ENCODE data around the gene AQP6.
A peak's percentile ranks its signal among the peaks of the same experiment; 100 is the strongest.

The AQP6 gene

DNA sequence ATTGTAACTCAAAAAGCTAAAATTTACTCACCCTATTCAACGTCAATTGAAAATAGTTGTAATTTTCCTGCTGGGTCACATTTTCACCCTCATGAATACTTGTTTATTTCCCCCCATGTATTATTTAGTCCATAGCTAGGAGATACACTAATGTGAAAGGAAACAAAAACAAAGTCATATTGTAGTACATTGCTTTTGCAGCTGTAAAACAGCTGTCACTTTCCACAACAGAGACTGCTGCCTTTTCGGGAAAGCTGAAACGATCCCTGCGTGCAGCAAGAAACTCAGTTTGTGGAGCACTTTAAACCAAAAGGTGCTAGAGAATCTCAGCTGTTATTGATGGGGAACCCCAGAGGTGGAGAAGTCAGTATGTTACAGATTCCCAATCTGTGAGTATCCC lies 48.3 kb downstream of the AQP6 start:
- Histone ChIP-seq H3K4me3 (ENCODE audit: low read length) (no peak overlapping the region), H3K9ac (ENCODE audit: low read length) (no peak overlapping the region), H3K27me3 (replicated peaks; ENCODE audit: insufficient read depth, low read length) (no peaks in the 10 kb centered on the region), H3K9me3 (replicated peaks; ENCODE audit: insufficient read depth, low read length) (no peaks in the 10 kb centered on the region), H3K79me2 (ENCODE audit: low read length) (peaks cover 93% of the 10 kb centered on the region), H3K27ac (ENCODE audit: low read length) (no peak overlapping the region), H2AFZ (ENCODE audit: low read length) (no peak overlapping the region), H4K20me1 (ENCODE audit: insufficient read depth, low read length) (peaks cover 4% of the 10 kb centered on the region; the same call in 1 of the 2 replicates), H3K4me1 (ENCODE audit: low read length) (no peaks in the 10 kb centered on the region), H3K4me2 (ENCODE audit: low read depth, low read length) (no peak overlapping the region), H3K9me2 (replicated peaks; ENCODE audit: insufficient read depth, low read length) (no peaks in the 10 kb centered on the region), H3K36me3 (replicated peaks; ENCODE audit: insufficient read depth, low read length) (0 out of 2 replicates have a peak, but pooled peaks cover 5% of the 10 kb centered on the region), H3F3A (ENCODE audit: insufficient read depth, low read length) (no peaks in the 10 kb centered on the region)
- TF ChIP-seq, protein P1, sequence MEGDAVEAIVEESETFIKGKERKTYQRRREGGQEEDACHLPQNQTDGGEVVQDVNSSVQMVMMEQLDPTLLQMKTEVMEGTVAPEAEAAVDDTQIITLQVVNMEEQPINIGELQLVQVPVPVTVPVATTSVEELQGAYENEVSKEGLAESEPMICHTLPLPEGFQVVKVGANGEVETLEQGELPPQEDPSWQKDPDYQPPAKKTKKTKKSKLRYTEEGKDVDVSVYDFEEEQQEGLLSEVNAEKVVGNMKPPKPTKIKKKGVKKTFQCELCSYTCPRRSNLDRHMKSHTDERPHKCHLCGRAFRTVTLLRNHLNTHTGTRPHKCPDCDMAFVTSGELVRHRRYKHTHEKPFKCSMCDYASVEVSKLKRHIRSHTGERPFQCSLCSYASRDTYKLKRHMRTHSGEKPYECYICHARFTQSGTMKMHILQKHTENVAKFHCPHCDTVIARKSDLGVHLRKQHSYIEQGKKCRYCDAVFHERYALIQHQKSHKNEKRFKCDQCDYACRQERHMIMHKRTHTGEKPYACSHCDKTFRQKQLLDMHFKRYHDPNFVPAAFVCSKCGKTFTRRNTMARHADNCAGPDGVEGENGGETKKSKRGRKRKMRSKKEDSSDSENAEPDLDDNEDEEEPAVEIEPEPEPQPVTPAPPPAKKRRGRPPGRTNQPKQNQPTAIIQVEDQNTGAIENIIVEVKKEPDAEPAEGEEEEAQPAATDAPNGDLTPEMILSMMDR (IDR thresholded peaks at IDR 0.05; ENCODE audit: low read length): no peak
- TF ChIP-seq EZH2 (optimal IDR thresholded peaks at IDR 0.05; ENCODE audit: low read depth, low read length): no peak
- TF ChIP-seq EZH2phosphoT487 (IDR thresholded peaks at IDR 0.05; ENCODE audit: low read length): no peak
- no peak for DNase-seq

DNA sequence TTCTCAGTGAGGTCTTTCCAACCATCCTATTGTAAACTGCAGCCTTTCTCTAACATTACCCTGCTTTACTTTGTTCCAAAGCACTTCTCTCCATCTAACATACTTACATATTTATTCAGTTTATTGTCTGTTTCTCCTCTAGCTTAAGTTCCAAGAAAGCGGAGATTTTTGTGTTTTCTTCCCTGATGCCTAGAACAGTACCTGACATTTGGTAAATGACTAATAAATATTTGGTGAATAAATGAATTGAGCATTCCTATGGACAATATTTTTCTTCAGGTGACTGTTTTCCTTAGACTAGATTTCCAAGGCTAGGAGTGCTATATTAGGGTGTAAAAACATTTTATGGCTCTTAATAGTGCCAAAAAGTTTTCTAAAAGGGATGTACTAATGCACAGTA lies 50.2 kb downstream of the AQP6 start:
- no peak overlapping the region for H3K9ac ChIP-seq (ENCODE audit: low read length)
- H3K4me3 ChIP-seq (ENCODE audit: low read length): no peak overlapping the region
- H3K4me2 ChIP-seq (ENCODE audit: low read depth, low read length): peak overlapping the region; percentile 25; the same call in 1 of the 2 replicates

DNA sequence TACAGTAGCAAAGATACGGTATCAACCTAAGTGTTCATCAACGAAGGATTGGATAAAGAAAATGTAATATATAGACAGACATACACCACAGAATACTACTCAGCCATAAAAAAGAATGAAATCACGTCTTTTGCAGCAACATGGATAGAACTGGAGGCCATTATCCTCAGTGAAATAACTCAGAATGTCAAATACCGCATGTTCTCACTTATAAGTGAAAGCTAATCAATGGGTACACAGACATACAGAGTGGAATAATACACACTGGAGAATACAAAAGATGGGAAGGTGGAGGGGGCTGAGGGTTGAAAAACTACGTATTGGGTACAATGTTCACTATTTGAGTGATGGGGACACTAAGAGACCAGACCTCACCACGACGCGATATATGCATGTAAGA lies 51.5 kb downstream of the AQP6 start:
- Histone ChIP-seq H2AFZ (ENCODE audit: low read length) (no peak overlapping the region), H3K27ac (ENCODE audit: low read length) (0 out of 2 replicates have a peak overlapping the region, but pooled peaks have one; percentile 53), H3K4me3 (ENCODE audit: low read length) (peak overlapping the region; percentile 84), H3K36me3 (replicated peaks; ENCODE audit: insufficient read depth, low read length) (0 out of 2 replicates have a peak, but pooled peaks cover 3% of the 10 kb centered on the region), H3K79me2 (ENCODE audit: low read length) (peaks cover 61% of the 10 kb centered on the region), H4K20me1 (ENCODE audit: insufficient read depth, low read length) (no peaks in the 10 kb centered on the region), H3K27me3 (replicated peaks; ENCODE audit: insufficient read depth, low read length) (no peaks in the 10 kb centered on the region), H3K4me1 (ENCODE audit: low read length) (no peaks in the 10 kb centered on the region), H3K9ac (ENCODE audit: low read length) (peak overlapping the region; percentile 77; the same call in 1 of the 2 replicates), H3F3A (ENCODE audit: insufficient read depth, low read length) (no peaks in the 10 kb centered on the region), H3K9me2 (replicated peaks; ENCODE audit: insufficient read depth, low read length) (no peaks in the 10 kb centered on the region), H3K9me3 (replicated peaks; ENCODE audit: insufficient read depth, low read length) (no peaks in the 10 kb centered on the region), H3K4me2 (ENCODE audit: low read depth, low read length) (peak overlapping the region; percentile 88)
- TF ChIP-seq, protein P1 (IDR thresholded peaks at IDR 0.05; ENCODE audit: low read length): no peak
- TF ChIP-seq EZH2 (optimal IDR thresholded peaks at IDR 0.05; ENCODE audit: low read depth, low read length): no peak
- no peak for TF ChIP-seq EZH2phosphoT487 (IDR thresholded peaks at IDR 0.05; ENCODE audit: low read length)
- no peak for DNase-seq

More for the DNA sequence above, 50.2 kb downstream of the AQP6 start:
- no peaks in the 10 kb centered on the region for H3K9me2 ChIP-seq (replicated peaks; ENCODE audit: insufficient read depth, low read length)
- H3K27ac ChIP-seq (ENCODE audit: low read length): no peak overlapping the region
- no peak for DNase-seq
- H3K4me1 ChIP-seq (ENCODE audit: low read length): no peaks in the 10 kb centered on the region
- TF ChIP-seq EZH2 (optimal IDR thresholded peaks at IDR 0.05; ENCODE audit: low read depth, low read length): no peak
- TF ChIP-seq, protein P1 (IDR thresholded peaks at IDR 0.05; ENCODE audit: low read length): no peak
- no peak for TF ChIP-seq EZH2phosphoT487 (IDR thresholded peaks at IDR 0.05; ENCODE audit: low read length)
- H3K9me3 ChIP-seq (replicated peaks; ENCODE audit: insufficient read depth, low read length): no peaks in the 10 kb centered on the region
- H4K20me1 ChIP-seq (ENCODE audit: insufficient read depth, low read length): no peaks in the 10 kb centered on the region; the same call in 1 of the 2 replicates
- peaks cover 74% of the 10 kb centered on the region for H3K79me2 ChIP-seq (ENCODE audit: low read length)
- no peaks in the 10 kb centered on the region for H3K27me3 ChIP-seq (replicated peaks; ENCODE audit: insufficient read depth, low read length)
- H2AFZ ChIP-seq (ENCODE audit: low read length): no peak overlapping the region
- no peaks in the 10 kb centered on the region for H3F3A ChIP-seq (ENCODE audit: insufficient read depth, low read length)
- H3K36me3 ChIP-seq (replicated peaks; ENCODE audit: insufficient read depth, low read length): 0 out of 2 replicates have a peak, but pooled peaks cover 3% of the 10 kb centered on the region
